ENCODE results near the gene MYBPHL.

GRCh38 chr1:109290998-109291397 lies 15.8 kb downstream of the MYBPHL start:
- TF ChIP-seq CTCF (conservative IDR thresholded peaks at IDR 0.05; ENCODE audit: low read depth, low read length) (no peak), EZH2 (IDR thresholded peaks at IDR 0.05; ENCODE audit: low read length, unreplicated experiment) (no peak)

Data from PC-3 (cell line).